T-helper 1 cell treated with Interleukin-12 subunit alpha and Interleukin-12 subunit beta and Interleukin-4 antibody, amounts not matched to agents 30 ng/mL and 1 ng/mL, for 36 hours (primary cell): ENCODE measurements around the gene ARMH3. TPM values are rescaled to one million over a fixed set of nuclear protein-coding genes. Genes with fewer than 3 reads are reported as not detected.

ENCODE experiments used
- intact Hi-C: fragments of 100-400 bp; cut with micrococcal nuclease; formaldehyde crosslinking; loops from one replicate; pipeline ENCODE4 v1.15.1; 2024
- total RNA-seq: library from RNA; stranded (reverse); gene quantifications from 2 replicates; pipeline ENCODE4 v1.2.3, GENCODE V29; 2022

ARMH3 gene
- total RNA-seq, 1 donor from 2014 or later, result 28.0 TPM

DNA sequence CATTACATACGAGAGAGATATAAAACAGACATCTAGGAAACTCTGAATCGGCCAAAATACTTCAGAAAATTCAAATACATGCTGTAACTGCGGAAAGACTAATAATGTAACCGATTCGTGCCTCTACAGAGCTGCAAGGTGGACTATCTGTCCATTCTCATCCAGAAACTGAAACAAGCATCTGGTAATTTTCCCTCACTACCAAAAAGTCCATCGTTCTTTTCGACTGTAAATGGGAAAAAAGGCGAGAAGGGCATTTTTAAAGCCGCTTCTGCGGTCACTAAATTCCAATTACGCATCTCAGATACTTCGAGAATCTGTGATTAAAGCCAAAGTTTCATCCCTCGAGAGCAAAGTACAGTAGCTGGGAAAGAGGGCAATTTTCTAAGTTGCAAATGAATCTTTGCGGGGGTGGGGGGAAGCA lies 239.0 kb downstream of the ARMH3 start:
- intact Hi-C loops, result loop anchor here (5.0 kb wide), 2 partner anchors 430 to 1445 kb away; partner anchors contain the start of gene GBF1

DNA sequence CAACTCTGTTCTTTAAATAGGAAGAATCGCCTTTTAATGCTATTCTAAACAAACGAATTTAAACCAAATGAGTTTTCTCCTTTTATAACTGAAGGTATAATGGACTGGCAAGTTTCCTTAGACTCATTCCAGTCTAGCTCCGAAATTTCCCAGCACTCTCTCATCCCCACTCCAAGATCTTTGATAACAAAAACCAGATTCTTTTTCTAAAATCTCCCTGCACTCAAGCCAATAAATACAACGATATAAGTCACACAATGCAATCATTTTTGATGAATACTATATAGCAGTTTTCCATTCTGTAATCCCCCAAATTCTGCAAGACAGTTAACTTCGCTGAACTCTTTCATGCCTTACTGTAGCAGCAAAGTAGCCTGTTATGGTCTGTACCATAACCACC lies 239.6 kb downstream of the ARMH3 start:
- intact Hi-C loops, result loop anchor here (5.0 kb wide), 2 partner anchors 431 to 1444 kb away; partner anchors contain the start of gene GBF1

- intact Hi-C loops, result loop anchor here (1.0 to 5.0 kb wide), 3 partner anchors 8 to 1442 kb away; partner anchors contain the start of gene GBF1
These were observed 241.4 kb downstream of the ARMH3 start for GRCh38 chr10:101814466-101815071.

- intact Hi-C loops, result no loop called here
These were observed 243.4 kb downstream of the ARMH3 start for GRCh38 chr10:101812606-101813005.

DNA sequence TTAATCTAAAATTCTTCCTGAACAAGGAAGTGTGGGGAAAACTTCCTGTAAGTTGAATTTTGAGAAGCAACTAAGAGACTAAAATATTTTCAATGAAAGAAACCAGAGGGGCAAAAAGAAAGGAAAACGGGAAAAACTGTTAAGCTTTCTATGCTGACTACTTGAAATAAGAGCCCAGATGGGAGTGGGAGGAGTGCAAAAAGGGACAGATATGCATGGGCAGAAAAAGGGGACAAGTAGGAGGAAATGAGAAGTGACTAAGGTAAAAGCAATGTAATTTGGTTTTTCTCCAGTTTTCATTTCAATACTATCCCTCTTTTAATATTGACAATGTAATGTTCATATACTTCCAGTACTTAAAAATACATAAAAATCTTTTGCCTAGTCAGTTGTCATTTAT lies 248.8 kb downstream of the ARMH3 start:
- intact Hi-C loops, result no loop called here

GRCh38 chr10:101803511-101803910 lies 252.5 kb downstream of the ARMH3 start:
- intact Hi-C loops, result no loop called here

DNA sequence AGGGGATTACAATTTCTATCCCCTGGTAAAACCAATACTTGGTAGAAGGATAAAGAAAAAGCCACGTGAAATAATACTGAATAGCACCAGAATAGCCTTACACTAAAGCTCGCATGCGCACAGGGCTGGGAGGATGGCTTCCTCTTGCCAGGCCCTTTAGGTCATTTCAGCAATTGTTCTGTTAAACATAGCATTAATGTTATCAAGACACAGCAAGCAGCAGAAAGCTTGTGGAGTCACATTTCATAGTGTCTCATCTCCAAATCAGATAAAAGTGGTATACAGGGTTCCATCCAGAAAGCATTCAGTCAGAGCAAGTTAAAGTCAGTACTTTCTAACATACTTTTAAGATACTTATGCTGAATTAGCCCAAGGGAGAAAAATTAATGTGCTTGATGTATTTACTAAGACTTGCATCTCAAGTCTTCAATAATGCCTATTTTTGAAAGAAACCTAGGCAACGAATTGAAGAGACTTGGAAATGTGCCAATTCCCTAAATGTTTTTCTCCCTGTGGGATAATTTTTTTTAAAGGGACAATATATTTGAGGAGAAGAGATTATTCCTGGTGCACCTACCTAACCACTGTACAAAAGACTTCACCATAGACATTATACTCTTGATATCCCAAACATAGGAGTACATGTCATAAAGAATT lies 258.4 kb downstream of the ARMH3 start:
- intact Hi-C loops, result no loop called here

Other genes with a start within 250 kb of the ARMH3 start
- gene OGA, start 237.7 kb downstream of the ARMH3 start, total RNA-seq, result 151 TPM in 2 replicates
- gene KCNIP2, start 212.4 kb downstream of the ARMH3 start, total RNA-seq, result 2.8 and 3.4 TPM in 2 replicates
- gene HPS6, start 9.2 kb upstream of the ARMH3 start, total RNA-seq, result 24.1 and 24.8 TPM in 2 replicates
- 86.4 and 88.7 TPM in 2 replicates for gene LDB1, start 64.2 kb upstream of the ARMH3 start, total RNA-seq
- 61.4 and 68.0 TPM in 2 replicates for gene PPRC1, start 76.9 kb upstream of the ARMH3 start, total RNA-seq
- 100 and 109 TPM in 2 replicates for gene NOLC1, start 96.2 kb upstream of the ARMH3 start, total RNA-seq
- gene ELOVL3, start 170.1 kb upstream of the ARMH3 start, total RNA-seq, result not detected in 2 replicates
- not detected in 2 replicates for gene PITX3, start 185.3 kb upstream of the ARMH3 start, total RNA-seq
- 56.4 and 57.0 TPM in 2 replicates for gene GBF1, start 189.4 kb upstream of the ARMH3 start, total RNA-seq